H1 (cell line): ENCODE measurements around the gene MICU2. TPM values are rescaled to one million over a fixed set of nuclear protein-coding genes. Genes with fewer than 3 reads are reported as not detected.

Experiments used
- EZH2 ChIP-seq: fragments of 200-600 bp; sonication (generic); IDR thresholded peaks from 2 replicates; pipeline ENCODE4 v1.7.1; 2012; ENCODE audit warnings: low read depth, mild to moderate bottlenecking, moderate library complexity, low read length, inconsistent platforms; ENCODE audit not compliant: severe bottlenecking
- HDAC6 ChIP-seq: IDR thresholded peaks from one replicate; pipeline ENCODE4 v1.7.1; 2012; ENCODE audit warnings: low read depth, mild to moderate bottlenecking, inconsistent platforms, low read length, moderate library complexity
- MAFK ChIP-seq: IDR thresholded peaks from 2 replicates; pipeline ENCODE4 v1.6.1; 2012; ENCODE audit warnings: low read depth, mild to moderate bottlenecking, improper control_type of control experiment, low read length
- RFX5 ChIP-seq: IDR thresholded peaks from 2 replicates; pipeline ENCODE4 v1.6.1; 2011; ENCODE audit warnings: low read depth, low read length, improper control_type of control experiment, borderline replicate concordance
- RXRA ChIP-seq: IDR thresholded peaks from 2 replicates; pipeline ENCODE4 v1.6.1; 2011; ENCODE audit warnings: low read depth, mild to moderate bottlenecking, low read length, moderate library complexity; ENCODE audit not compliant: insufficient read depth
- polyA plus RNA-seq, 7 experiments: library from polyadenylated mRNA; depleted of rRNA in 3 of 7; stranded (reverse) in 5 of 7; unstranded in 2 of 7; fragments of >200 nt in 5 of 7; fragments of 200-250 nt in 2 of 7; gene quantifications; 1 replicate in 5 of 7; 2 replicates in 1 of 7; 4 replicates in 1 of 7; pipeline versions ENCODE4 v1.2.1 to v1.2.3, GENCODE V29; 2011 to 2013; ENCODE audit warnings: missing spikeins in 2 of 7, mixed read lengths in 2 of 7
- total RNA-seq: library from RNA; stranded (reverse); fragmentation: NEBNext Ultra II Directional; extraction: Animal tissue kit (Norgen Biotek cat#: 25700); gene quantifications from 2 replicates; pipeline ENCODE4 v1.2.1, GENCODE V29; 2021

Gene MICU2
- total and polyA plus RNA-seq, 2 of the 8 experiments (the other 6 are each of a cell fraction or from before 2014, with no cell fraction given), result 34.6 to 36.5 TPM

DNA sequence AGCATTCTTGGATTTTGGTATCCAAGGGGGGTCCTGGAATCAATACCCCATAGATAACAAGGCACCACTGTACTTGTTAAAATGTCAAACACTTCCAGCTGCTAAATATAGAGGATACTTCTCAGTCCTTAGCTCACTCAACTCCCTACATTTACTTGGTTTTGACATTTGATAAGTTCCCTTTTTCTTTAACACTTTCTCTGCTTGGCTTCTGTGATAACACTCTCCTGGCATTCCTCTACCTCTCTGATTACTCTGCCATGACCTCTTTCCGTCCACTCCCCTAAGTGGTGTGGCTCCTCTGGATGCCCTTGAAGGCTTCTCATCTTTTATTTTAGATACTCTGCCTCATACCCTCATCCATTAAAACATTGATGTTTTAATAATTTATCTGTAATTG lies 65.2 kb downstream of the MICU2 start (continued):
- TF ChIP-seq MAFK (no peak), RFX5 (no peak), HDAC6 (no peak), EZH2 (no peak), RXRA (no peak)
